PFSK-1 (cell line): ENCODE data around the gene CCDC167.

Experiments used
- FOXP2 ChIP-seq: optimal IDR thresholded peaks from 2 replicates; pipeline ENCODE3; 2011; ENCODE audit warnings: borderline replicate concordance, control low read depth, inconsistent platforms; ENCODE audit not compliant: insufficient read depth; ENCODE audit errors: extremely low read length, extremely low read depth
- POLR2AphosphoS5 ChIP-seq: IDR thresholded peaks from 2 replicates; pipeline ENCODE4 v1.6.1; 2012; ENCODE audit warnings: low read depth, mild to moderate bottlenecking, control low read depth, low read length, moderate library complexity
- SIN3A ChIP-seq: IDR thresholded peaks from 2 replicates; pipeline ENCODE4 v1.6.1; 2012; ENCODE audit warnings: mild to moderate bottlenecking, low read length, moderate library complexity, borderline replicate concordance; ENCODE audit not compliant: insufficient read depth
- TAF1 ChIP-seq: IDR thresholded peaks from 2 replicates; pipeline ENCODE4 v1.6.1; 2012; ENCODE audit warnings: low read length, control low read depth, borderline replicate concordance; ENCODE audit not compliant: insufficient read depth
- TF ChIP-seq, protein P1 (sequence below), 2 experiments: IDR thresholded peaks; 2 replicates each; pipeline versions ENCODE4 v1.6.1 to v1.8.0; 2011 to 2012; ENCODE audit warnings: low read depth in 2 of 2, low read length in 2 of 2, control low read depth in 1 of 2, inconsistent platforms in 1 of 2, mild to moderate bottlenecking in 1 of 2, moderate library complexity in 1 of 2; ENCODE audit not compliant: insufficient read depth in 1 of 2

Gene CCDC167

DNA sequence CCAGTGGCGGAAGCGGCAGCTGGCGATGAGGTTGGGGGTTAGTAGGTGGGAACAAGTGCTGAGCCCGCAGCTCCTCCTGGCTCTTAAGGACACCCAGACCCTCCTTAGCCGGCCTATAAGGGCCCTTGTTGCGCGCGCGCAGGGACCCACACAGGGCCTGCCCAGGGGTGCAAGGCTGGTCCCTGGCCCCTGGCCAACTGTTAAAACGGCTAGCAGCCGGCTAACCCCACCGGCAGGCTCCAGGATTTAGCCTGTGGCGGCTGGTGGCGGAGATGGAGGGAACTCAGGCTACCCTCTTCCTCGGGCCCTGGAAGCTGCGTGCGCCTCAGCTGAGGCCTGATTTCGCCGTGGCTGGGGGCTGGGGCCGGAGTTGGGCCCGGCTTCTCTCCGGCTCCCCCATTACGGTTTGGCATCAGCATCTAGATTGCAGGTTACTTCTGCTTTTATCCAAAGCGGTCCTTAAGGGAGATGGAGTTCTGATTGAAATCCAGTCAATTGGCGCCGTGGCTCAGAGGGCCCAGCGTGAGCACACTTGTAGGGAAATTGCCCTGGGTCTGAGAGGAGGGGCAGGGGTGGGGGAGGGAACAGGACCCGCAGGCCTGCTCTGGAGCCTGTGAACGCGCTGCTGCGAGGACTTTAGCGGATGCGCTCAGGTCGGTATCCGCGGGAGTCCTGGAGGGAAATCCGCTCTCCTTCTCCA is 36.9 kb upstream of the CCDC167 start:
- TF ChIP-seq FOXP2 (no peak), TAF1 (no peak), SIN3A (no peak), POLR2AphosphoS5 (no peak)
- TF ChIP-seq, protein P1, sequence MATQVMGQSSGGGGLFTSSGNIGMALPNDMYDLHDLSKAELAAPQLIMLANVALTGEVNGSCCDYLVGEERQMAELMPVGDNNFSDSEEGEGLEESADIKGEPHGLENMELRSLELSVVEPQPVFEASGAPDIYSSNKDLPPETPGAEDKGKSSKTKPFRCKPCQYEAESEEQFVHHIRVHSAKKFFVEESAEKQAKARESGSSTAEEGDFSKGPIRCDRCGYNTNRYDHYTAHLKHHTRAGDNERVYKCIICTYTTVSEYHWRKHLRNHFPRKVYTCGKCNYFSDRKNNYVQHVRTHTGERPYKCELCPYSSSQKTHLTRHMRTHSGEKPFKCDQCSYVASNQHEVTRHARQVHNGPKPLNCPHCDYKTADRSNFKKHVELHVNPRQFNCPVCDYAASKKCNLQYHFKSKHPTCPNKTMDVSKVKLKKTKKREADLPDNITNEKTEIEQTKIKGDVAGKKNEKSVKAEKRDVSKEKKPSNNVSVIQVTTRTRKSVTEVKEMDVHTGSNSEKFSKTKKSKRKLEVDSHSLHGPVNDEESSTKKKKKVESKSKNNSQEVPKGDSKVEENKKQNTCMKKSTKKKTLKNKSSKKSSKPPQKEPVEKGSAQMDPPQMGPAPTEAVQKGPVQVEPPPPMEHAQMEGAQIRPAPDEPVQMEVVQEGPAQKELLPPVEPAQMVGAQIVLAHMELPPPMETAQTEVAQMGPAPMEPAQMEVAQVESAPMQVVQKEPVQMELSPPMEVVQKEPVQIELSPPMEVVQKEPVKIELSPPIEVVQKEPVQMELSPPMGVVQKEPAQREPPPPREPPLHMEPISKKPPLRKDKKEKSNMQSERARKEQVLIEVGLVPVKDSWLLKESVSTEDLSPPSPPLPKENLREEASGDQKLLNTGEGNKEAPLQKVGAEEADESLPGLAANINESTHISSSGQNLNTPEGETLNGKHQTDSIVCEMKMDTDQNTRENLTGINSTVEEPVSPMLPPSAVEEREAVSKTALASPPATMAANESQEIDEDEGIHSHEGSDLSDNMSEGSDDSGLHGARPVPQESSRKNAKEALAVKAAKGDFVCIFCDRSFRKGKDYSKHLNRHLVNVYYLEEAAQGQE (IDR thresholded peaks at IDR 0.05; ENCODE audit: insufficient read depth in 1 of 2, low read depth in 2 of 2, low read length in 2 of 2): no peak

DNA sequence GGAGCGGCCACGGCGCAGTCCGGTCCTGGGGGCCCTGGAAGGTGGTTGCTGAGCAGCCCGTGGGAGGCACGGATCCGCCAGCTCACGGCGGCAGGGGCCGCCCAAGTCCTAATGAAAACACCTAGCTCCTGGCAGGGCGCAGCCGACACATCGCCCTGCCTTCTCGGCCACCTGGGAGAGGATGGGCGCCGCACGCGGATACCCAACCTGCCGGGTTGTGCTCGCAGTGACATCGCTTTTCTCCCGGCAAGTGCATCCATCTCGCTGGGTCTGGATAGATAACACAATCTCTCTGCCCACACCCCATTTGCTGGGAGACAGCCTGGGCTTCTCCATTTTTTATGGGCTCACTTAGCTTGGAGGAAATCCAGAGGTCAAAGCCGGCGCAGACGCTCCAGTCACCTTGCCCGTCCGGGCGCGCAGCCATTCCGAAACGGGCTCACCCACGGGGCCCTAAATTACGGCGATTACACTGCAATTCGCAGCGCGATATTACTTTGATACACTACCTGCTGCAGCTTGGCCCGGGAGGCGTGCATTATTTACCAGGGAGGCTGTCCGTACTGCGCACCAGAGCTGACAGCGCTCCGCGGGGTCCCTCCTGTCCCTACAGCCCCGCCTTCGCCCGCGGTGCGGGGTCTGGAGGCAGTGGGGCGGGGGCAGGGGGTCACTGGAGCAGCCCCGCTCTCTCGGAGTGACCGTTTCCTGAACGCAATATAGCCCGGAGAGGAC is 36.2 kb upstream of the CCDC167 start:
- no peak for TF ChIP-seq POLR2AphosphoS5
- no peak for TF ChIP-seq TAF1
- TF ChIP-seq, protein P1 (IDR thresholded peaks at IDR 0.05; ENCODE audit: insufficient read depth in 1 of 2, low read depth in 2 of 2, low read length in 2 of 2): no peak
- TF ChIP-seq SIN3A: no peak
- TF ChIP-seq FOXP2: no peak

DNA sequence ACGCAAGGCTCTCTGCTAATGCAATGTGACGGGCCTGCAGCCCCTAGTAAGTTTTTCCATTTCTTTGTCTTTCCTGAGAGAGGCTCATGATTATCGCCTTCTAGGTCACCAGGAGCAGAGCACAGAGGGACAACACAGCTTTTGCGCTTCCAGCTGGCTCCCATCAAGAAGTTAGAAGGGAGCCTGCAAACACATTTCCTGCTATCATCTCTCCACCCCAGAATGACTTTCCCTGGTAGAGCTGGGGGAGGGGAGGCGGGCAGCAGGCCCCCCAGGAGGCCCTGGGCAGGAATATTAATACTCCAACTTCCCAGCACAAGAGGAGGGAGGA is 35.7 kb upstream of the CCDC167 start:
- TF ChIP-seq, protein P1 (IDR thresholded peaks at IDR 0.05; ENCODE audit: insufficient read depth in 1 of 2, low read depth in 2 of 2, low read length in 2 of 2): no peak
- TF ChIP-seq FOXP2 (no peak), SIN3A (no peak), TAF1 (no peak), POLR2AphosphoS5 (no peak)

DNA sequence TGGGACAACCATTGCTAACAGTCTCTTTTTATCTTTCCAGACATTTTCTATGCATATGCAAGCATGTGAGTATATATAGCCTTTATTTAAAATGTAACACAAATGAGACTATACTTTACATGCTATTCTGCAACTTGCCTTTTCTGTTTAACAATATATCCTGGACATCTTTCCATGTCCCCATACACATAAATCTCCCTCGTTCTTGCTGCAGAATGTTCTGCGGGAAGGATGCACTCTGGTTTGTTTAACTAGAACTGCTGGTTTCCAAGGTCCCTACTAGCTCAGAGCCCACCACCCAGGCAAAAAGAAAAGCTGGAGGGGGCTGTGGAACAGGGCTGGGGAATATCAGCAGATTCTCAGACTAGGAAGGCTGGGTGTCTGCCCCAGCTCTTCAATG is 35.2 kb upstream of the CCDC167 start:
- TF ChIP-seq SIN3A (no peak), TAF1 (no peak), FOXP2 (no peak), POLR2AphosphoS5 (no peak)
- TF ChIP-seq, protein P1 (IDR thresholded peaks at IDR 0.05; ENCODE audit: insufficient read depth in 1 of 2, low read depth in 2 of 2, low read length in 2 of 2): no peak

DNA sequence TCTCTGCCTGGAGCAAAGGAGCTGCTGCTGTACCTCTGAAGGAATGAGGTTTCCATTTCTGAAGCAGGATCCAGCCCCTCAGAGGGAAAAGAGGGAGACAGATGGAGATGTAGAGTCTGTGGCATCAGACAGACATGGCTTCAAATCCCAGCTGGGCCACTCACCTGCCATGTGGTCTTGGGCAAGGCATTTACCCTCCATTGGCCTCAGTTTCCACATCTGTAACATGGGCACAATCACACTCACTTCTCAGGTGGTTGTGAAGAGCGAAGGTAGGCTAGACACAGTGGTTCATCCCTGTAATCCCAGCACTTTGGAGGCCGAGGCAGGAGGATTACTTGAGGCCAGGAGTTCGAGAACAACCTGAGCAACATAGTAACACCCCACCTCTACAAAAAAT is 32.4 kb upstream of the CCDC167 start:
- TF ChIP-seq TAF1 (no peak), POLR2AphosphoS5 (no peak), FOXP2 (no peak), SIN3A (no peak)
- TF ChIP-seq, protein P1 (IDR thresholded peaks at IDR 0.05; ENCODE audit: insufficient read depth in 1 of 2, low read depth in 2 of 2, low read length in 2 of 2): no peak
